Naive thymus-derived CD4-positive, alpha-beta T cell (primary cell): ENCODE measurements around the gene APH1B. TPM values are rescaled to one million over a fixed set of nuclear protein-coding genes. Genes with fewer than 3 reads are reported as not detected.

Experiments used
- ATAC-seq: fragments of 150-1000 bp; cut with Tn5 transposase; 2 replicates; pipeline ENCODE4 v1.10.0; 2021; ENCODE audit warnings: mild to moderate bottlenecking, moderate library complexity
- CTCF ChIA-PET: fragments of 350-600 bp; sonication (Branson Sonifier 250); formaldehyde crosslinking; loops from one replicate; lab custom pipeline; 2021; ENCODE audit warnings: antibody characterized with exemption; lab: Charles Lee
- POLR2A ChIA-PET: fragments of 350-600 bp; sonication (Branson Sonifier 250); formaldehyde crosslinking; loops from one replicate; lab custom pipeline; 2021; ENCODE audit warnings: antibody characterized with exemption, inconsistent platforms; lab: Charles Lee
- DNase-seq, 9 donors: peaks; one replicate each; pipeline versions ENCODE4 v3.0.0 to v3.0.0-alpha.2; 2020 to 2022; ENCODE audit warnings: mixed read lengths in 1 of 9
- H3K27ac ChIP-seq: one replicate; pipeline ENCODE4 v1.7.0; 2013; ENCODE audit warnings: mild to moderate bottlenecking, low read depth, low read length, moderate library complexity
- H3K27me3 ChIP-seq, 2 donors: one replicate each; pipeline ENCODE4 v1.7.0; 2013; ENCODE audit warnings: low read length in 2 of 2, mild to moderate bottlenecking in 2 of 2, moderate library complexity in 2 of 2; ENCODE audit not compliant: control insufficient read depth in 2 of 2, insufficient read depth in 2 of 2
- H3K36me3 ChIP-seq, 3 experiments: 1 replicate in 2 of 3; 2 replicates in 1 of 3; pipeline ENCODE4 v1.7.0; 2013; ENCODE audit warnings: low read length in 3 of 3, mild to moderate bottlenecking in 3 of 3, moderate library complexity in 1 of 3; ENCODE audit not compliant: insufficient read depth in 3 of 3, control insufficient read depth in 2 of 3
- H3K4me1 ChIP-seq, 2 donors: one replicate each; pipeline ENCODE4 v1.7.0; 2013; ENCODE audit warnings: low read length in 2 of 2, mild to moderate bottlenecking in 2 of 2, moderate library complexity in 1 of 2; ENCODE audit not compliant: control insufficient read depth in 2 of 2, insufficient read depth in 2 of 2
- H3K4me3 ChIP-seq: 2 replicates; pipeline ENCODE4 v1.7.0; 2013; ENCODE audit warnings: mild to moderate bottlenecking, low read length
- H3K9me3 ChIP-seq, 3 experiments: 1 replicate in 2 of 3; 2 replicates in 1 of 3; pipeline ENCODE4 v1.7.0; 2013; ENCODE audit warnings: low read length in 3 of 3; ENCODE audit not compliant: control insufficient read depth in 2 of 3
- H3K27ac Mint-ChIP-seq, 9 donors: one replicate each; pipeline ENCODE4 v1.8.0; 2020 to 2022; ENCODE audit warnings: mixed read lengths in 9 of 9, mild to moderate bottlenecking in 8 of 9, moderate library complexity in 5 of 9, inconsistent platforms in 2 of 9
- H3K27me3 Mint-ChIP-seq, 5 donors: one replicate each; pipeline ENCODE4 v1.8.0; 2021 to 2022; ENCODE audit warnings: mixed read lengths in 5 of 5, mild to moderate bottlenecking in 1 of 5
- H3K36me3 Mint-ChIP-seq, 5 donors: one replicate each; pipeline ENCODE4 v1.8.0; 2020 to 2022; ENCODE audit warnings: mixed read lengths in 5 of 5, mild to moderate bottlenecking in 3 of 5, inconsistent platforms in 1 of 5
- H3K4me1 Mint-ChIP-seq, 7 donors: one replicate each; pipeline ENCODE4 v1.8.0; 2020 to 2022; ENCODE audit warnings: mixed read lengths in 7 of 7, mild to moderate bottlenecking in 3 of 7, inconsistent platforms in 1 of 7
- H3K4me3 Mint-ChIP-seq, 10 donors: one replicate each; pipeline ENCODE4 v1.8.0; 2020 to 2022; ENCODE audit warnings: mild to moderate bottlenecking in 10 of 10, mixed read lengths in 10 of 10, moderate library complexity in 6 of 10, inconsistent platforms in 2 of 10
- H3K9me3 Mint-ChIP-seq, 11 donors: one replicate each; pipeline ENCODE4 v1.8.0; 2020 to 2022; ENCODE audit warnings: mixed read lengths in 11 of 11, mild to moderate bottlenecking in 4 of 11, inconsistent platforms in 1 of 11, moderate library complexity in 1 of 11
- intact Hi-C, 2 donors: fragments of 100-400 bp; cut with micrococcal nuclease; formaldehyde crosslinking; loops; one replicate each; pipeline ENCODE4 v1.15.1; 2023
- polyA plus RNA-seq, 2 donors: library from polyadenylated mRNA; unstranded; fragments of 300-500 nt; fragmentation: Illumina TruSeq; gene quantifications; one replicate each; pipeline ENCODE4 v1.2.3, GENCODE V29; 2021
- total RNA-seq, 6 experiments: library from RNA in 5 of 6; stranded (reverse) in 5 of 6; gene quantifications; 1 replicate in 5 of 6; 2 replicates in 1 of 6; pipeline ENCODE4 v1.2.3 and lab custom pipeline; 2021 to 2026

APH1B gene
- total RNA-seq = 10 to 100 TPM in 4 of 5 experiments, 1 to 10 TPM in 1; 9.9 to 29.9 (median 17.6) TPM
- polyA plus RNA-seq = 10 to 100 TPM; 10.9 to 11.4 TPM
- 12.7 reads per million, percentile 40 among the genes with 10 or more reads in this experiment for total RNA-seq (lab: John Stamatoyannopoulos, UW)

- Histone ChIP-seq H3K27ac (peak within 1 kb of the TSS; percentile 96), H3K36me3 (peaks cover 0 to 17% (median 0%) of the 10 kb centered on the region in 3 experiments), H3K9me3 (no peaks in the 10 kb centered on the region), H3K27me3 (no peaks in the 10 kb centered on the region), H3K4me3 (peak within 1 kb of the TSS; percentile 71), H3K4me1 (peaks cover 10 to 21% of the 10 kb centered on the region in 2 donors)
- ATAC-seq (peak; percentile 92), DNase-seq (peak; percentile 62 to 80 (median 74))
- peaks cover 23 to 49% (median 46%) of the 10 kb centered on the region in 7 donors for H3K4me1 Mint-ChIP-seq
- H3K9me3 Mint-ChIP-seq = no peaks in the 10 kb centered on the region
- H3K36me3 Mint-ChIP-seq = peaks cover 0 to 11% (median 0%) of the 10 kb centered on the region in 5 donors
- H3K4me3 Mint-ChIP-seq = peak within 1 kb of the TSS; percentile 78 to 93 (median 89)
- POLR2A ChIA-PET = interaction anchor here (0.6 to 5.7 kb wide), 8 partner anchors 11 to 142 kb away, joined by 3 to 52 read pairs (median 6); partner anchors contain the start of gene RPS27L
- peak within 1 kb of the TSS; percentile 75 to 98 (median 86) for H3K27ac Mint-ChIP-seq
- CTCF ChIA-PET = interaction anchor here (1.1 to 1.8 kb wide), 4 partner anchors 11 to 229 kb away, joined by 4 to 8 read pairs (median 4); no protein-coding TSS in a partner anchor
- H3K27me3 Mint-ChIP-seq = no peaks in the 10 kb centered on the region
- intact Hi-C loops = loop anchor here (1.0 to 10.0 kb wide), 12 partner anchors 32 to 1908 kb away; partner anchors contain the start of genes RAB8B (in 2 of the 2), RPS27L (in 2 of the 2), CLPX (in 1 of the 2) and LACTB (in 1 of the 2)
Observed at GRCh38 chr15:63277038-63277892, at the start of gene APH1B. Gene APH1B (plus strand): TSS chr15:63277605. CDS start chr15:63277624, 19 bp downstream.

- intact Hi-C loops = loop anchor here in 1 of 2 donors (2.0 to 5.0 kb wide), 2 partner anchors 17 to 35 kb away; no protein-coding TSS in a partner anchor
Observed at GRCh38 chr15:63227689-63228088, 49.7 kb upstream of the APH1B start.

GRCh38 chr15:63231206-63231605 is 46.2 kb upstream of the APH1B start:
- Mint-ChIP-seq H3K4me3 (peak overlapping the region in 8 of 10 donors; percentile 11 to 63 (median 51)), H3K27ac (peak overlapping the region; percentile 70 to 92 (median 86)), H3K9me3 (no peaks in the 10 kb centered on the region), H3K27me3 (no peaks in the 10 kb centered on the region), H3K4me1 (peaks cover 26 to 91% (median 87%) of the 10 kb centered on the region in 7 donors), H3K36me3 (peaks cover 0 to 24% (median 6%) of the 10 kb centered on the region in 5 donors)
- ChIA-PET POLR2A (interaction anchor here (0.5 to 2.4 kb wide), 9 partner anchors 12 to 95 kb away, joined by 3 to 18 read pairs (median 3); partner anchors contain the start of gene RPS27L), CTCF (interaction anchor here (0.5 to 1.9 kb wide), 4 partner anchors 15 to 74 kb away, joined by 3 to 8 read pairs (median 4); partner anchors contain the start of gene RPS27L)
- ATAC-seq = no peak
- H3K36me3 ChIP-seq = no peaks in the 10 kb centered on the region
- H3K4me3 ChIP-seq = no peak overlapping the region
- peaks cover 20 to 32% of the 10 kb centered on the region in 2 donors for H3K4me1 ChIP-seq
- H3K27ac ChIP-seq = peak overlapping the region; percentile 52
- DNase-seq = no peak
- no peaks in the 10 kb centered on the region for H3K9me3 ChIP-seq
- intact Hi-C loops = loop anchor here in 1 of 2 donors (5.0 kb wide), 1 partner anchor 74 kb away; the partner anchor contains the start of gene RPS27L
- no peaks in the 10 kb centered on the region for H3K27me3 ChIP-seq

More at GRCh38 chr15:63227689-63228088, 49.7 kb upstream of the APH1B start:
- H3K27ac Mint-ChIP-seq = peak overlapping the region; percentile 3 to 92 (median 78)
- Histone ChIP-seq H3K4me1 (peaks cover 16% of the 10 kb centered on the region in 2 donors), H3K4me3 (no peak overlapping the region), H3K27me3 (no peaks in the 10 kb centered on the region), H3K36me3 (peaks cover 0 to 10% (median 0%) of the 10 kb centered on the region in 3 experiments), H3K27ac (peak overlapping the region; percentile 49), H3K9me3 (no peaks in the 10 kb centered on the region)
- no peak for DNase-seq
- H3K4me3 Mint-ChIP-seq = peak overlapping the region in 2 of 10 donors; percentile 20 to 48
- H3K27me3 Mint-ChIP-seq = no peaks in the 10 kb centered on the region
- peaks cover 0 to 26% (median 14%) of the 10 kb centered on the region in 5 donors for H3K36me3 Mint-ChIP-seq
- no peak for ATAC-seq
- ChIA-PET POLR2A (interaction anchor here (1.0 kb wide), 1 partner anchor 9 kb away, joined by 6 read pairs; no protein-coding TSS in a partner anchor), CTCF (no interaction called here)
- no peaks in the 10 kb centered on the region for H3K9me3 Mint-ChIP-seq
- peaks cover 21 to 86% (median 84%) of the 10 kb centered on the region in 7 donors for H3K4me1 Mint-ChIP-seq

- Mint-ChIP-seq H3K27ac (peak overlapping the region; percentile 70 to 92 (median 86)), H3K9me3 (no peaks in the 10 kb centered on the region), H3K4me3 (peak overlapping the region in 9 of 10 donors; percentile 11 to 63 (median 45)), H3K4me1 (peaks cover 21 to 91% (median 84%) of the 10 kb centered on the region in 7 donors), H3K36me3 (peaks cover 0 to 22% (median 6%) of the 10 kb centered on the region in 5 donors), H3K27me3 (no peaks in the 10 kb centered on the region)
- Histone ChIP-seq H3K36me3 (no peaks in the 10 kb centered on the region), H3K27ac (peak overlapping the region; percentile 52), H3K9me3 (no peaks in the 10 kb centered on the region), H3K27me3 (no peaks in the 10 kb centered on the region), H3K4me1 (peaks cover 15 to 32% of the 10 kb centered on the region in 2 donors), H3K4me3 (no peak overlapping the region)
- ChIA-PET CTCF (interaction anchor here (1.5 to 1.9 kb wide), 3 partner anchors 37 to 74 kb away, joined by 4 to 8 read pairs (median 5); partner anchors contain the start of gene RPS27L), POLR2A (interaction anchor here (0.5 to 2.4 kb wide), 9 partner anchors 11 to 96 kb away, joined by 3 to 18 read pairs (median 4); partner anchors contain the start of gene RPS27L)
- ATAC-seq (no peak), DNase-seq (peak in 1 of 9 donors; percentile 16)
- intact Hi-C loops = loop anchor here (1.0 to 5.0 kb wide), 7 partner anchors 9 to 74 kb away; partner anchors contain the start of genes RPS27L (in 2 of the 2) and APH1B (in 1 of the 2)
Observed at GRCh38 chr15:63231706-63232105, 45.7 kb upstream of the APH1B start.

GRCh38 chr15:63232405-63232804 is 45.0 kb upstream of the APH1B start:
- ATAC-seq = peak; percentile 78
- Mint-ChIP-seq H3K9me3 (no peaks in the 10 kb centered on the region), H3K4me1 (peaks cover 22 to 91% (median 86%) of the 10 kb centered on the region in 7 donors), H3K36me3 (peaks cover 6 to 25% (median 6%) of the 10 kb centered on the region in 5 donors), H3K27ac (peak overlapping the region; percentile 70 to 92 (median 86)), H3K4me3 (peak overlapping the region in 9 of 10 donors; percentile 1 to 73 (median 59)), H3K27me3 (no peaks in the 10 kb centered on the region)
- no peaks in the 10 kb centered on the region for H3K27me3 ChIP-seq
- POLR2A ChIA-PET = interaction anchor here (0.6 to 2.1 kb wide), 8 partner anchors 14 to 112 kb away, joined by 3 to 10 read pairs (median 4); partner anchors contain the start of gene RPS27L
- H3K36me3 ChIP-seq = no peaks in the 10 kb centered on the region
- CTCF ChIA-PET = interaction anchor here (0.6 to 1.8 kb wide), 6 partner anchors 12 to 903 kb away, joined by 4 to 8 read pairs (median 4); partner anchors contain the start of gene RPS27L
- peak overlapping the region; percentile 52 for H3K27ac ChIP-seq
- no peaks in the 10 kb centered on the region for H3K9me3 ChIP-seq
- no peak overlapping the region for H3K4me3 ChIP-seq
- peaks cover 13 to 32% of the 10 kb centered on the region in 2 donors for H3K4me1 ChIP-seq
- intact Hi-C loops = loop anchor here (1.0 to 5.0 kb wide), 7 partner anchors 8 to 75 kb away; partner anchors contain the start of genes RPS27L (in 2 of the 2) and APH1B (in 1 of the 2)
- DNase-seq = peak in 7 of 9 donors; percentile 21 to 55 (median 40)
